ENCODE measurements around the gene EPB41L4A.

- TF ChIP-seq, protein P1, sequence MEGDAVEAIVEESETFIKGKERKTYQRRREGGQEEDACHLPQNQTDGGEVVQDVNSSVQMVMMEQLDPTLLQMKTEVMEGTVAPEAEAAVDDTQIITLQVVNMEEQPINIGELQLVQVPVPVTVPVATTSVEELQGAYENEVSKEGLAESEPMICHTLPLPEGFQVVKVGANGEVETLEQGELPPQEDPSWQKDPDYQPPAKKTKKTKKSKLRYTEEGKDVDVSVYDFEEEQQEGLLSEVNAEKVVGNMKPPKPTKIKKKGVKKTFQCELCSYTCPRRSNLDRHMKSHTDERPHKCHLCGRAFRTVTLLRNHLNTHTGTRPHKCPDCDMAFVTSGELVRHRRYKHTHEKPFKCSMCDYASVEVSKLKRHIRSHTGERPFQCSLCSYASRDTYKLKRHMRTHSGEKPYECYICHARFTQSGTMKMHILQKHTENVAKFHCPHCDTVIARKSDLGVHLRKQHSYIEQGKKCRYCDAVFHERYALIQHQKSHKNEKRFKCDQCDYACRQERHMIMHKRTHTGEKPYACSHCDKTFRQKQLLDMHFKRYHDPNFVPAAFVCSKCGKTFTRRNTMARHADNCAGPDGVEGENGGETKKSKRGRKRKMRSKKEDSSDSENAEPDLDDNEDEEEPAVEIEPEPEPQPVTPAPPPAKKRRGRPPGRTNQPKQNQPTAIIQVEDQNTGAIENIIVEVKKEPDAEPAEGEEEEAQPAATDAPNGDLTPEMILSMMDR (tag by site-specific recombination; IDR thresholded peaks at IDR 0.05): no peak
- TF ChIP-seq ZNF292 (tag by site-specific recombination; IDR thresholded peaks at IDR 0.05; ENCODE audit: borderline replicate concordance, low read depth) (no peak), ZNF785 (tag by site-specific recombination; IDR thresholded peaks at IDR 0.05) (no peak), ZNF311 (tag by site-specific recombination; IDR thresholded peaks at IDR 0.05; ENCODE audit: borderline replicate concordance) (no peak), ZNF274 (IDR thresholded peaks at IDR 0.05; ENCODE audit: low read length) (no peak), ZNF274 (tag by site-specific recombination; IDR thresholded peaks at IDR 0.05; ENCODE audit: borderline replicate concordance) (no peak), ZNF776 (tag by site-specific recombination; IDR thresholded peaks at IDR 0.05; ENCODE audit: borderline replicate concordance) (no peak), ZNF148 (tag by site-specific recombination; IDR thresholded peaks at IDR 0.05; ENCODE audit: borderline replicate concordance) (no peak), SETDB1 (IDR thresholded peaks at IDR 0.05; ENCODE audit: insufficient read length, low read length) (no peak), ZNF658 (tag by site-specific recombination; IDR thresholded peaks at IDR 0.05) (no peak), RBAK (tag by site-specific recombination; IDR thresholded peaks at IDR 0.05) (no peak), SP2 (tag by site-specific recombination; IDR thresholded peaks at IDR 0.05) (no peak)
These were observed 39.3 kb downstream of the EPB41L4A start for GRCh38 chr5:112379542-112380325.

All from HEK293 (cell line).